Smooth muscle cell (in vitro differentiated cells): Measurements from ENCODE around the gene ARPIN. TPM values are rescaled to one million over a fixed set of nuclear protein-coding genes. Genes with fewer than 3 reads are reported as not detected.

ENCODE experiments used
- DNase-seq: peaks from one replicate; lab custom pipeline; 2025; ENCODE audit not compliant: unreplicated experiment; lab: John Stamatoyannopoulos, UW
- H2AFZ ChIP-seq: fragments of 200-600 bp; sonication (generic); 2 replicates; pipeline ENCODE4 v1.6.0; 2016; ENCODE audit warnings: antibody characterized with exemption, low read depth, mild to moderate bottlenecking
- H3F3A ChIP-seq: fragments of 200-600 bp; sonication (generic); 2 replicates; pipeline ENCODE4 v1.6.0; 2017; ENCODE audit warnings: antibody characterized with exemption, low read depth
- H3K27ac ChIP-seq: fragments of 200-600 bp; sonication (generic); 2 replicates; pipeline ENCODE4 v1.5.1; 2016; ENCODE audit warnings: low read depth, mild to moderate bottlenecking
- H3K27me3 ChIP-seq: fragments of 200-600 bp; sonication (generic); 2 replicates; pipeline ENCODE4 v1.6.1; 2016; ENCODE audit warnings: low read depth, mild to moderate bottlenecking
- H3K36me3 ChIP-seq: fragments of 200-600 bp; sonication (generic); 2 replicates; pipeline ENCODE4 v1.5.1; 2016; ENCODE audit warnings: low read depth
- H3K4me1 ChIP-seq: fragments of 200-600 bp; sonication (generic); 2 replicates; pipeline ENCODE4 v1.5.1; 2016; ENCODE audit warnings: low read depth
- H3K4me2 ChIP-seq: fragments of 200-600 bp; sonication (generic); 2 replicates; pipeline ENCODE4 v1.6.0; 2016; ENCODE audit warnings: mild to moderate bottlenecking
- H3K4me3 ChIP-seq: fragments of 200-600 bp; sonication (generic); 2 replicates; pipeline ENCODE4 v1.5.1; 2016; ENCODE audit warnings: mild to moderate bottlenecking
- H3K79me2 ChIP-seq: fragments of 200-600 bp; sonication (generic); 2 replicates; pipeline ENCODE4 v1.6.0; 2016; ENCODE audit warnings: low read depth, mild to moderate bottlenecking
- H3K9ac ChIP-seq: fragments of 200-600 bp; sonication (generic); 2 replicates; pipeline ENCODE4 v1.6.0; 2016; ENCODE audit warnings: low read depth
- H3K9me3 ChIP-seq: fragments of 200-600 bp; sonication (generic); replicated peaks from 2 replicates; pipeline ENCODE4 v1.5.1; 2016; ENCODE audit warnings: low read depth
- H4K20me1 ChIP-seq: fragments of 200-600 bp; sonication (generic); 2 replicates; pipeline ENCODE4 v1.6.0; 2016; ENCODE audit warnings: low read depth
- WGBS: methylation state at CpG from one replicate; pipeline ENCODE4 v1.1.7; 2016; ENCODE audit warnings: low lambda C conversion rate; 5-methylcytosine and 5-hydroxymethylcytosine counted together
- polyA plus RNA-seq: library from polyadenylated mRNA; unstranded; fragments of >200 nt; fragmentation: Nextera tagmentation; extraction: Ambion mirVana; gene quantifications from 2 replicates; pipeline ENCODE4 v1.2.1, GENCODE V29; 2016
- total RNA-seq: library from RNA; depleted of rRNA; stranded (reverse); fragments of >200 nt; gene quantifications from 2 replicates; pipeline ENCODE4 v1.2.3, GENCODE V29; 2014
- TF ChIP-seq, protein P1 (sequence below): fragments of 200-600 bp; sonication (generic); IDR thresholded peaks from 2 replicates; pipeline ENCODE4 v1.5.1; 2017; ENCODE audit warnings: borderline replicate concordance, mild to moderate bottlenecking, antibody characterized with exemption; ENCODE audit not compliant: insufficient read depth, poor library complexity, severe bottlenecking

ARPIN gene
- total and polyA plus RNA-seq, 2 experiments from 2014 or later = 4.0 to 4.3 TPM

DNA sequence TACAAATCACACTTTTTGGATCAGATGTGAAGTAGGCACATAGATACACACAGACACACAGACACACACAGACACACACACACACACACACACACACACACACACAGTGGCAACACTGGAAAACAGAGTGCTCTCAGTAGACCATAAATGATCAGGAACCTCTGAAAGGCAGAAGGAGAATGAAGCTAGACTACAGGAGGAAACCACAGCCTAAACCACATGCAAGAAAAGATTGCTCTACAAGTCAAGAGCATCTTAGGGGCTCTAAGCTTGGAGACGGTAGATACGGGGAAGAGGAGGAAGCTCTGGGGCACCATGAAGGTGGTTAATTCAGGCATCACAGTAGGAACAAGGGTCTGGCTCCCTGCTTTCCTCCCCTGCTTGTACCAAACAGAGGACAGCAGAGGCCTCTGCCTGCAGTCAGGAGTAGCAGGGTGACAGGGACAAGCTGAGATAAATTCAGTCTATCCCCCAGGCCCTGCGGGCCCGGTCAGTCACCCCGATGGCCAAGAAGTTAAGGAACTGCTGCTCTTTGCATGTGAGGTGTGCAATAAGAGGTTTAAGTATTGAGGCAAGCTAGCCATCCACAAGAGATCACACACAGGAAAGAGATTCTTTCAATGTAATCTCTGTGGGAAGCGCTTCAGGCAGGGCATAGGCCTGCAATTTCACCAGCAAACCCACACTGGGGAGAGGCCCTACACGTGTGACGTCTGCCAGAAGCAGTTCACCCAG, 23.5 kb upstream of the ARPIN start:
- TF ChIP-seq, protein P1, sequence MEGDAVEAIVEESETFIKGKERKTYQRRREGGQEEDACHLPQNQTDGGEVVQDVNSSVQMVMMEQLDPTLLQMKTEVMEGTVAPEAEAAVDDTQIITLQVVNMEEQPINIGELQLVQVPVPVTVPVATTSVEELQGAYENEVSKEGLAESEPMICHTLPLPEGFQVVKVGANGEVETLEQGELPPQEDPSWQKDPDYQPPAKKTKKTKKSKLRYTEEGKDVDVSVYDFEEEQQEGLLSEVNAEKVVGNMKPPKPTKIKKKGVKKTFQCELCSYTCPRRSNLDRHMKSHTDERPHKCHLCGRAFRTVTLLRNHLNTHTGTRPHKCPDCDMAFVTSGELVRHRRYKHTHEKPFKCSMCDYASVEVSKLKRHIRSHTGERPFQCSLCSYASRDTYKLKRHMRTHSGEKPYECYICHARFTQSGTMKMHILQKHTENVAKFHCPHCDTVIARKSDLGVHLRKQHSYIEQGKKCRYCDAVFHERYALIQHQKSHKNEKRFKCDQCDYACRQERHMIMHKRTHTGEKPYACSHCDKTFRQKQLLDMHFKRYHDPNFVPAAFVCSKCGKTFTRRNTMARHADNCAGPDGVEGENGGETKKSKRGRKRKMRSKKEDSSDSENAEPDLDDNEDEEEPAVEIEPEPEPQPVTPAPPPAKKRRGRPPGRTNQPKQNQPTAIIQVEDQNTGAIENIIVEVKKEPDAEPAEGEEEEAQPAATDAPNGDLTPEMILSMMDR = no peak
- DNase-seq = no peak
- H3K4me3 ChIP-seq = no peak overlapping the region
- H3K4me2 ChIP-seq = no peak overlapping the region
- no peaks in the 10 kb centered on the region for H3K36me3 ChIP-seq
- no peaks in the 10 kb centered on the region for H3F3A ChIP-seq
- H3K79me2 ChIP-seq = no peaks in the 10 kb centered on the region
- H3K27me3 ChIP-seq = no peaks in the 10 kb centered on the region
- 69% methylated on average over 8 of the region's 8 CpGs for WGBS
- no peak overlapping the region for H3K9ac ChIP-seq
- no peaks in the 10 kb centered on the region for H3K9me3 ChIP-seq
- H3K27ac ChIP-seq = no peak overlapping the region
- H2AFZ ChIP-seq = no peak overlapping the region
- H4K20me1 ChIP-seq = no peaks in the 10 kb centered on the region
- H3K4me1 ChIP-seq = no peaks in the 10 kb centered on the region

DNA sequence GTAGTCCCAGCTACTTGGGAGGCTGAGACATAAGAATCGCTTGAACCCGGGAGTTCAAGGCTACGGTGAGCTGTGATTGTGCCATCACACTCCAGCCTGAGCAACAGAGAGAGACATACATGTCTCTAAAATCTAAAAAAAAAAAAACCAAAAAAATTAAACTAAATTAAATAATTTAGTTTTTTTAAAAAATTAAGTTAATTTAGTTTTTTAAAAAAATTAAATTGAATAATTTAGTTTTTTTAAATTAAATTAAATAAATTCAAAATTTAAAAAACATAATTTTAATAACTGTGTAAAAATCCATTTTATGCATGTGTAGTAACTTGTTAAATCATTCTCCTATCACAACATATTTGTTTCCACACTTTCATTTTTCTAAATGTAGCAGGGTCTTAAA, 20.1 kb upstream of the ARPIN start:
- no peaks in the 10 kb centered on the region for H3K4me1 ChIP-seq
- TF ChIP-seq, protein P1 = no peak
- WGBS = 98% methylated on average over 3 of the region's 3 CpGs
- no peak overlapping the region for H3K4me3 ChIP-seq
- H3K27me3 ChIP-seq = no peaks in the 10 kb centered on the region
- no peaks in the 10 kb centered on the region for H3K36me3 ChIP-seq
- H3K79me2 ChIP-seq = no peaks in the 10 kb centered on the region
- H3F3A ChIP-seq = no peaks in the 10 kb centered on the region
- H4K20me1 ChIP-seq = no peaks in the 10 kb centered on the region
- H3K9me3 ChIP-seq = no peaks in the 10 kb centered on the region
- H3K27ac ChIP-seq = no peak overlapping the region
- H3K9ac ChIP-seq = no peak overlapping the region
- no peak overlapping the region for H2AFZ ChIP-seq
- no peak overlapping the region for H3K4me2 ChIP-seq
- DNase-seq = no peak

DNA sequence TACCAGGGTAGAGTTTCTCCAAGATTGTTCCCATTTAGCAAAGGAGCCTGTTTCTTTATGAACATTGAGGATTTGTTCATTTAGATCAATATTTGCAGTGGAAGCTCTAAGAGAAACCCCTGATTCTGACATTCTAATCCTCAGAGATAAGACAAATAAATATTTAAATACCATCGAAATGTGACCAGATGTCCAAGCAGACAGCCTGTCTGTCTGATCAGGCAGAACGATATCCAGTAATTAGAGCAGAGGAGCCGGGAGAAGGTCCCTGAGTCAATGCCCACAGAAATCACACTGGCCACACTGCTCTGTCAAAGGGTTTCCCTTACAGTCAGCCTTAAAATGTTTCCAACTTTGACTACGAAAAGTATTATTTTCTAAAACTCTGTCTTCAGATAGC, 15.7 kb upstream of the ARPIN start:
- Histone ChIP-seq H3K79me2 (no peaks in the 10 kb centered on the region), H3K27me3 (no peaks in the 10 kb centered on the region), H3K4me1 (no peaks in the 10 kb centered on the region), H3K4me3 (no peak overlapping the region), H3K4me2 (no peak overlapping the region), H3F3A (no peaks in the 10 kb centered on the region), H3K9ac (no peak overlapping the region), H3K36me3 (no peaks in the 10 kb centered on the region), H4K20me1 (no peaks in the 10 kb centered on the region), H3K9me3 (no peaks in the 10 kb centered on the region), H3K27ac (no peak overlapping the region), H2AFZ (no peak overlapping the region)
- 60% methylated on average over 4 of the region's 4 CpGs for WGBS
- TF ChIP-seq, protein P1 = no peak
- DNase-seq = no peak

DNA sequence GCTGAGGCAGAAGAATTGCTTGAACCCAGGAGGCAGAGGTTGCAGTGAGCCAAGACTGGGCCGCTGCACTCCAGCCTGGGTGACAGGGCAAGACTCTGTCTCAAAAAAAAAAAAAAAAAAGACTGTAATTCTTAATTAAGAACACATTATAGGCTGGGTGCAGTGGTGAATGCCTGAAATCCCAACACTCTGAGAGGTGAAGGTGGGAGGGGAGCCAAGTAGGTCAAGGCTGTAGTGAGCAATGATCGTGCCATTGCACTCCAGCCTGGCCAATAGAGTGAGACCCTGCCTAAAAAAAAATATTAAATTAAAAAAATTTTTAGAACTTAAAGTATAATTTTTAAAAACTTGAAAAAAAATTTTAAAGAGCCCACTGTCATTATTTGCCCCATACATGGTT, 13.4 kb upstream of the ARPIN start:
- DNase-seq = no peak
- H3K27me3 ChIP-seq = no peaks in the 10 kb centered on the region
- WGBS = 99% methylated on average over 2 of the region's 2 CpGs
- H3K4me1 ChIP-seq = no peaks in the 10 kb centered on the region
- TF ChIP-seq, protein P1 = no peak
- H4K20me1 ChIP-seq = no peaks in the 10 kb centered on the region
- H3K9ac ChIP-seq = no peak overlapping the region
- H3K36me3 ChIP-seq = no peaks in the 10 kb centered on the region
- no peak overlapping the region for H3K4me2 ChIP-seq
- H3F3A ChIP-seq = no peaks in the 10 kb centered on the region
- no peaks in the 10 kb centered on the region for H3K79me2 ChIP-seq
- H3K4me3 ChIP-seq = no peak overlapping the region
- no peaks in the 10 kb centered on the region for H3K9me3 ChIP-seq
- no peak overlapping the region for H2AFZ ChIP-seq
- no peak overlapping the region for H3K27ac ChIP-seq
